Prostate gland (tissue), 2 donors: ENCODE data around the gene TBC1D5. TPM values are rescaled to one million over a fixed set of nuclear protein-coding genes. Genes with fewer than 3 reads are reported as not detected.

Source experiments
- DNase-seq: peaks from one replicate; pipeline ENCODE4 v3.0.0-alpha.2; 2019; ENCODE audit warnings: low spot score
- H3K27ac ChIP-seq, 2 donors: fragments of 200-600 bp; sonication (generic); 2 replicates each; pipeline ENCODE4 v1.5.1; 2017 to 2019
- H3K27me3 ChIP-seq: fragments of 200-600 bp; sonication (generic); replicated peaks from 2 replicates; pipeline ENCODE4 v1.5.1; 2019; ENCODE audit not compliant: insufficient read depth
- H3K36me3 ChIP-seq, 2 donors: fragments of 200-600 bp; sonication (generic); 1 replicate in 1 of 2; 2 replicates in 1 of 2; pipeline versions ENCODE4 v1.5.1 to v1.8.1; 2017 to 2019
- H3K4me1 ChIP-seq: fragments of 200-600 bp; sonication (generic); replicated peaks from 2 replicates; pipeline ENCODE4 v1.5.1; 2019
- H3K4me3 ChIP-seq, 2 donors: fragments of 200-600 bp; sonication (generic); 2 replicates each; pipeline ENCODE4 v1.5.1; 2017 to 2019
- H3K9me3 ChIP-seq: fragments of 200-600 bp; sonication (generic); 2 replicates; pipeline ENCODE4 v1.5.1; 2017
- POLR2A ChIP-seq: fragments of 450-650 bp; IDR thresholded peaks from one replicate; pipeline ENCODE4 v1.6.1; 2016; ENCODE audit warnings: antibody characterized with exemption, mild to moderate bottlenecking
- POLR2AphosphoS5 ChIP-seq: sonication (generic); formaldehyde crosslinking; IDR thresholded peaks from one replicate; pipeline ENCODE4 v1.6.1; 2017; ENCODE audit warnings: antibody characterized with exemption
- WGBS: methylation state at CpG from one replicate; pipeline ENCODE4 v1.1.5; 2018; 5-methylcytosine and 5-hydroxymethylcytosine counted together
- intact Hi-C: fragments of 100-400 bp; cut with DNase I; formaldehyde crosslinking; loops from one replicate; pipeline ENCODE4 v1.14.2; 2022
- total RNA-seq, 2 donors: library from RNA; depleted of rRNA; stranded (reverse); fragments of >200 nt; gene quantifications; one replicate each; pipeline ENCODE4 v1.1.0, GENCODE V29; 2016
- TF ChIP-seq, protein P1 (sequence below), 4 experiments: fragments of 200-600 bp in 2 of 4; fragments of 450-650 bp in 2 of 4; sonication (generic) in 2 of 4; IDR thresholded peaks; 1 replicate in 3 of 4; 2 replicates in 1 of 4; pipeline ENCODE4 v1.5.1; 2016 to 2019; ENCODE audit warnings: antibody characterized with exemption in 4 of 4, mild to moderate bottlenecking in 2 of 4, moderate library complexity in 2 of 4

TBC1D5 gene
- total RNA-seq, 2 donors from 2014 or later = 64.8 to 99.2 TPM

- no peak overlapping the region for H3K4me3 ChIP-seq
- H3K36me3 ChIP-seq = no peaks in the 10 kb centered on the region
- intact Hi-C loops = no loop called here
- no peak overlapping the region for H3K27ac ChIP-seq
- H3K4me1 ChIP-seq = no peaks in the 10 kb centered on the region
- H3K27me3 ChIP-seq = no peaks in the 10 kb centered on the region
- WGBS = 85% methylated on average over 10 of the region's 10 CpGs
- DNase-seq = no peak
- no peak for TF ChIP-seq POLR2AphosphoS5
- TF ChIP-seq, protein P1, sequence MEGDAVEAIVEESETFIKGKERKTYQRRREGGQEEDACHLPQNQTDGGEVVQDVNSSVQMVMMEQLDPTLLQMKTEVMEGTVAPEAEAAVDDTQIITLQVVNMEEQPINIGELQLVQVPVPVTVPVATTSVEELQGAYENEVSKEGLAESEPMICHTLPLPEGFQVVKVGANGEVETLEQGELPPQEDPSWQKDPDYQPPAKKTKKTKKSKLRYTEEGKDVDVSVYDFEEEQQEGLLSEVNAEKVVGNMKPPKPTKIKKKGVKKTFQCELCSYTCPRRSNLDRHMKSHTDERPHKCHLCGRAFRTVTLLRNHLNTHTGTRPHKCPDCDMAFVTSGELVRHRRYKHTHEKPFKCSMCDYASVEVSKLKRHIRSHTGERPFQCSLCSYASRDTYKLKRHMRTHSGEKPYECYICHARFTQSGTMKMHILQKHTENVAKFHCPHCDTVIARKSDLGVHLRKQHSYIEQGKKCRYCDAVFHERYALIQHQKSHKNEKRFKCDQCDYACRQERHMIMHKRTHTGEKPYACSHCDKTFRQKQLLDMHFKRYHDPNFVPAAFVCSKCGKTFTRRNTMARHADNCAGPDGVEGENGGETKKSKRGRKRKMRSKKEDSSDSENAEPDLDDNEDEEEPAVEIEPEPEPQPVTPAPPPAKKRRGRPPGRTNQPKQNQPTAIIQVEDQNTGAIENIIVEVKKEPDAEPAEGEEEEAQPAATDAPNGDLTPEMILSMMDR (IDR thresholded peaks at IDR 0.05) = no peak
- TF ChIP-seq POLR2A = no peak
- H3K9me3 ChIP-seq = no peaks in the 10 kb centered on the region
Measured at GRCh38 chr3:17143893-17144664, 598.4 kb downstream of the TBC1D5 start.

- no peak for DNase-seq
- TF ChIP-seq POLR2AphosphoS5 (no peak), POLR2A (no peak)
- TF ChIP-seq, protein P1 (IDR thresholded peaks at IDR 0.05) = no peak
- Histone ChIP-seq H3K27me3 (no peaks in the 10 kb centered on the region), H3K36me3 (no peaks in the 10 kb centered on the region), H3K4me3 (no peak overlapping the region), H3K27ac (no peak overlapping the region), H3K4me1 (no peaks in the 10 kb centered on the region), H3K9me3 (no peaks in the 10 kb centered on the region)
- intact Hi-C loops = no loop called here
- WGBS = 94% methylated on average over 10 of the region's 10 CpGs
Measured at GRCh38 chr3:17142516-17142915, 599.9 kb downstream of the TBC1D5 start.

- H3K4me3 ChIP-seq = no peak overlapping the region
- intact Hi-C loops = no loop called here
- H3K4me1 ChIP-seq = no peaks in the 10 kb centered on the region
- no peaks in the 10 kb centered on the region for H3K27me3 ChIP-seq
- WGBS = 98% methylated on average over 4 of the region's 4 CpGs
- H3K9me3 ChIP-seq = no peaks in the 10 kb centered on the region
- H3K36me3 ChIP-seq = no peaks in the 10 kb centered on the region
- no peak for DNase-seq
- TF ChIP-seq, protein P1 (IDR thresholded peaks at IDR 0.05) = no peak
- no peak for TF ChIP-seq POLR2A
- no peak for TF ChIP-seq POLR2AphosphoS5
- no peak overlapping the region for H3K27ac ChIP-seq
Measured at GRCh38 chr3:17141699-17142098, 600.7 kb downstream of the TBC1D5 start.

- no peaks in the 10 kb centered on the region for H3K9me3 ChIP-seq
- TF ChIP-seq POLR2A (no peak), POLR2AphosphoS5 (peak; percentile 31)
- TF ChIP-seq, protein P1 (IDR thresholded peaks at IDR 0.05) = no peak
- H3K36me3 ChIP-seq = no peaks in the 10 kb centered on the region
- no peak overlapping the region for H3K4me3 ChIP-seq
- 50% methylated on average over 13 of the region's 13 CpGs for WGBS
- no peaks in the 10 kb centered on the region for H3K4me1 ChIP-seq
- no peaks in the 10 kb centered on the region for H3K27me3 ChIP-seq
- intact Hi-C loops = no loop called here
- no peak overlapping the region for H3K27ac ChIP-seq
- DNase-seq = peak; percentile 23
Measured at GRCh38 chr3:17140670-17141505, 601.5 kb downstream of the TBC1D5 start.
